ENCODE measurements around the gene GABRG3.

GABRG3 gene

GRCh38 chr15:27127815-27128570, 157.0 kb downstream of the GABRG3 start:
- in situ Hi-C loops (cut with HindIII; ENCODE audit: low pct_ligation_motif_present, low sequenced_read_pairs), result no loop called here
- H3K4me3 ChIP-seq (ENCODE audit: low read depth, low read length), result no peak overlapping the region
- H3K27me3 ChIP-seq (replicated peaks), result no peaks in the 10 kb centered on the region
- no peak for DNase-seq
- H3K36me3 ChIP-seq (replicated peaks), result no peaks in the 10 kb centered on the region
- no peak overlapping the region for H3K27ac ChIP-seq
- no peak for TF ChIP-seq CTCF (IDR thresholded peaks at IDR 0.05; ENCODE audit: low read depth, low read length, missing control alignments)

GRCh38 chr15:27133249-27133648, 162.3 kb downstream of the GABRG3 start:
- H3K4me3 ChIP-seq (ENCODE audit: low read depth, low read length), result no peak overlapping the region
- H3K27ac ChIP-seq, result no peak overlapping the region
- in situ Hi-C loops (cut with HindIII; ENCODE audit: low pct_ligation_motif_present, low sequenced_read_pairs), result no loop called here
- no peaks in the 10 kb centered on the region for H3K36me3 ChIP-seq (replicated peaks)
- no peak for TF ChIP-seq CTCF (IDR thresholded peaks at IDR 0.05; ENCODE audit: low read depth, low read length, missing control alignments)
- no peak for DNase-seq
- no peaks in the 10 kb centered on the region for H3K27me3 ChIP-seq (replicated peaks)

- no peak for TF ChIP-seq CTCF (IDR thresholded peaks at IDR 0.05; ENCODE audit: low read depth, low read length, missing control alignments)
- Histone ChIP-seq H3K4me3 (ENCODE audit: low read depth, low read length) (no peak overlapping the region), H3K27ac (no peak overlapping the region), H3K27me3 (replicated peaks) (no peaks in the 10 kb centered on the region), H3K36me3 (replicated peaks) (no peaks in the 10 kb centered on the region)
- in situ Hi-C loops (cut with HindIII; ENCODE audit: low pct_ligation_motif_present, low sequenced_read_pairs), result no loop called here
- DNase-seq, result no peak
Measured at GRCh38 chr15:27134481-27134880, 163.5 kb downstream of the GABRG3 start.

- in situ Hi-C loops (cut with HindIII; ENCODE audit: low pct_ligation_motif_present, low sequenced_read_pairs), result no loop called here
Measured at GRCh38 chr15:27135151-27135550, 164.2 kb downstream of the GABRG3 start.

GRCh38 chr15:27137127-27137526, 166.1 kb downstream of the GABRG3 start:
- no peaks in the 10 kb centered on the region for H3K27me3 ChIP-seq (replicated peaks)
- in situ Hi-C loops (cut with HindIII; ENCODE audit: low pct_ligation_motif_present, low sequenced_read_pairs), result no loop called here
- no peak overlapping the region for H3K4me3 ChIP-seq (ENCODE audit: low read depth, low read length)
- TF ChIP-seq CTCF (IDR thresholded peaks at IDR 0.05; ENCODE audit: low read depth, low read length, missing control alignments), result no peak
- no peaks in the 10 kb centered on the region for H3K36me3 ChIP-seq (replicated peaks)
- no peak for DNase-seq
- H3K27ac ChIP-seq, result no peak overlapping the region

More at GRCh38 chr15:27135151-27135550, 164.2 kb downstream of the GABRG3 start:
- Histone ChIP-seq H3K27me3 (replicated peaks) (no peaks in the 10 kb centered on the region), H3K27ac (no peak overlapping the region), H3K36me3 (replicated peaks) (no peaks in the 10 kb centered on the region), H3K4me3 (ENCODE audit: low read depth, low read length) (no peak overlapping the region)
- no peak for DNase-seq
- no peak for TF ChIP-seq CTCF (IDR thresholded peaks at IDR 0.05; ENCODE audit: low read depth, low read length, missing control alignments)

- Histone ChIP-seq H3K36me3 (replicated peaks) (no peaks in the 10 kb centered on the region), H3K27ac (no peak overlapping the region), H3K27me3 (replicated peaks) (no peaks in the 10 kb centered on the region), H3K4me3 (ENCODE audit: low read depth, low read length) (no peak overlapping the region)
- DNase-seq, result no peak
- in situ Hi-C loops (cut with HindIII; ENCODE audit: low pct_ligation_motif_present, low sequenced_read_pairs), result no loop called here
- TF ChIP-seq CTCF (IDR thresholded peaks at IDR 0.05; ENCODE audit: low read depth, low read length, missing control alignments), result no peak
Measured at GRCh38 chr15:27165590-27165989, 194.6 kb downstream of the GABRG3 start.
